ENCODE measurements around the gene KRT36. TPM values are rescaled to one million over a fixed set of nuclear protein-coding genes. Genes with fewer than 3 reads are reported as not detected.

KRT36 gene
- total RNA-seq, 2 experiments from 2014 or later, result not detected

DNA sequence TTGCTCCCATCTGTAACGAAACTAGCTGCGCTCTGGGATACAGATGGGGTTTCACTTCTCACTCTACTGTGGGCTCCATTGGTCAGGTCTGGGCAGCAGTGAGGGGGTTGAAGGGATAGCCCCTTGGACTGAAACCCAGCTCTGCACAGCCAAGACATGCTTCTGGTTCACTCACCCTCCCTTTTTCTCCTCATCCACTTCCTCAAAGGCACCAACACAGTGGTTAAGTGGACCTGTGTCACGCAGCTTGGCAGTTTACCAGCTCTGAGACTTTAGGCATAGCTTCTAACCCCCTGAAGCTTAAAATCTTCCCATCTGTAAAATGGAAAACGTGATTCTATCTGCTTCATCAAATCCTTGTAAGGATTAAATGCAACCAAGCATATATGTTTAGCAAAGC, 37.4 kb downstream of the KRT36 start:
- Mint-ChIP-seq H3K27ac (no peak overlapping the region), H3K4me3 (no peak overlapping the region), H3K4me1 (no peaks in the 10 kb centered on the region), H3K36me3 (ENCODE audit: low read depth) (no peaks in the 10 kb centered on the region), H3K27me3 (no peaks in the 10 kb centered on the region), H3K9me3 (no peaks in the 10 kb centered on the region)
- ChIA-PET POLR2A (no interaction called here), CTCF (interaction anchor here (0.8 kb wide), 1 partner anchor 97 kb away, joined by 3 read pairs; no protein-coding TSS in a partner anchor)
- no peak for DNase-seq

DNA sequence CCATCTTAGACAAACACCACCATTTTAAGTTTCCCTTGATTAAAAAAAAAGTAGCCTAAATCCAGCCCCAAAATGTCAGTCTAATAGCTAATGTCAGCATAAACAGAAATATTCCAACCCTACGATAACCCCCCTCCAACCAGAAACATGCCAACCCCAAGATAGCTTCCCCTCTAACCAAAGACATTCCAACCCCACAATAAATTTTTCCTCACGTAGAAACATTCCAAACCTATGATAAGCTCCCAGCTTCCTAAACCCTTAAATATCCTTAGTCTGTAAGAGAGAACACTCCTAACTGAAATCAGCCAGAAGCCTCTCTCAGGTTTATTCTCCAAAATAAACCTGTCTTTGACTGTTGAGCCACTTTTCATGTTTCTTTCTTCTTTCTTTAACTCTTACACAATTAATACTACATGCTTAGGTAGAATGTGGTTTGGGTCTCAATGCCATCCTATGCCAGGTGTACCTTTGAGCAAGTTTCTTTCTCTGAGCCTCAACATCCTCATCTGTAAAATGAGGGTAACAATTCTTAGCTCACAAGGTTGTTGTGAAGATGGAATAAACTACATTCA, 38.5 kb downstream of the KRT36 start:
- ChIA-PET POLR2A (no interaction called here), CTCF (no interaction called here)
- H3K4me3 Mint-ChIP-seq, result no peak overlapping the region
- no peak overlapping the region for H3K27ac Mint-ChIP-seq
- no peak for DNase-seq
- H3K4me1 Mint-ChIP-seq, result no peaks in the 10 kb centered on the region
- H3K27me3 Mint-ChIP-seq, result no peaks in the 10 kb centered on the region
- no peaks in the 10 kb centered on the region for H3K9me3 Mint-ChIP-seq
- no peaks in the 10 kb centered on the region for H3K36me3 Mint-ChIP-seq (ENCODE audit: low read depth)

DNA sequence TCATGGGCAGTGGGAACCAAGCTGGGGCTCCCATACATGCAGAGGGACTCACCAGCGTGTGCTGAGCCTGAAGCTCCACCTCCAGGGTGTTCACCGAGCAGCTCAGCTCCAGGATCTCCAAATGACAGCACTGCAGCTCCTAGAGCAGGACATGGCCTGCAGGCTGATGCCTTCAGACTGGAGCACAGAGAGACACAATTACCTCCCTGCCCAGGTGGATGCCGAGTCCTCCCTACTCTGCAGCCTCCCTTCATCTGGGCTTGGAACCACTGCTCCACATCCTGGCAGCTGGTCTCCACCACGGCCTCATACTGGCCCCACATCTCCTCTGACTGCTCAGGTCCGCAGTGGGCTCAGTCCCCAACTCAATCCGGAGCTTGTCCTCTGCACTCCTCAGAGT, 40.7 kb downstream of the KRT36 start:
- no peaks in the 10 kb centered on the region for H3K36me3 Mint-ChIP-seq (ENCODE audit: low read depth)
- ChIA-PET POLR2A (no interaction called here), CTCF (no interaction called here)
- no peak overlapping the region for H3K27ac Mint-ChIP-seq
- H3K4me1 Mint-ChIP-seq, result no peaks in the 10 kb centered on the region
- no peaks in the 10 kb centered on the region for H3K9me3 Mint-ChIP-seq
- no peak overlapping the region for H3K4me3 Mint-ChIP-seq
- peaks cover 3% of the 10 kb centered on the region for H3K27me3 Mint-ChIP-seq
- DNase-seq, result no peak

DNA sequence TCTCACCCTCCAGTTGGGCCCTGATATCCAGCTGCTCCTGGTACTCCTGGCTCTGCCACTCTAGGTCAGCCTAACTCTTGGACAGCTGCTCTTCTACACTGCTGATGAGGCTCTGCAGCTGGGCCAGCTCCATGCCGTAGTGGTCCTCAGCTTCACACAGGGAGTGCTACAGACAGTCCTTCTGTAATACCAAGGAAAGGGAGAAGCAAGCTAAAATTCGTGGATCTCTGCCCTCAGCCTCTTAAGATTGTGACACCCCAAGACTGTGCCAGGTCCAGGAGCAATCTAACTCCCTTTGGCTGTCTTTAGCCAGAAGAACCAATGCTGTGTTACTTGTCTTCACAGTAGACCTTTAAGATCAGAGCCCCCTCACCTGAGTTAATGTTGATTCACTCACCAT, 41.2 kb downstream of the KRT36 start:
- H3K27me3 Mint-ChIP-seq, result peaks cover 3% of the 10 kb centered on the region
- CTCF ChIA-PET, result no interaction called here

DNA sequence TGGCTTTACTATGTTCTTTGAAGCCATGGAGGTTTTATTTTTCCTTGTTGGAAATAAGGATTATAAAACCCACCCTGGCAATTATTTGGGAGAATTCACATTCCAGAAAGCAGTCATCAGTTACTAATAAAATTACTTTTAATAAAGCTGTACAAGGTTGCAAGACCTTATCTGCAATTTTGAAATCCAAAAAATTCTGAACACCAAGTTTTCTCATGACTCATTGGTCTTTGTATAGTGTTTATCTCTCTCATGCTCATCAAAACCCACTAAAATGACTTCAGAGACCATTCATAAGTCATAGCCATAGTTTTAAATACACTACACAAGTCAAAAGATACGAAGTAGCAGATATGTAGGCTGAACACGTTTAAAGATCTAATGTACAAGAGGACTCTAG, 42.9 kb downstream of the KRT36 start:
- Mint-ChIP-seq H3K9me3 (no peaks in the 10 kb centered on the region), H3K4me1 (no peaks in the 10 kb centered on the region), H3K36me3 (ENCODE audit: low read depth) (no peaks in the 10 kb centered on the region), H3K4me3 (no peak overlapping the region), H3K27me3 (peaks cover 5% of the 10 kb centered on the region), H3K27ac (no peak overlapping the region)
- no peak for DNase-seq
- CTCF ChIA-PET, result no interaction called here
- POLR2A ChIA-PET, result no interaction called here

More for the DNA sequence above, 41.2 kb downstream of the KRT36 start:
- Mint-ChIP-seq H3K9me3 (no peaks in the 10 kb centered on the region), H3K4me3 (no peak overlapping the region), H3K36me3 (ENCODE audit: low read depth) (no peaks in the 10 kb centered on the region), H3K27ac (no peak overlapping the region), H3K4me1 (no peaks in the 10 kb centered on the region)
- POLR2A ChIA-PET, result no interaction called here
- DNase-seq, result no peak

DNA sequence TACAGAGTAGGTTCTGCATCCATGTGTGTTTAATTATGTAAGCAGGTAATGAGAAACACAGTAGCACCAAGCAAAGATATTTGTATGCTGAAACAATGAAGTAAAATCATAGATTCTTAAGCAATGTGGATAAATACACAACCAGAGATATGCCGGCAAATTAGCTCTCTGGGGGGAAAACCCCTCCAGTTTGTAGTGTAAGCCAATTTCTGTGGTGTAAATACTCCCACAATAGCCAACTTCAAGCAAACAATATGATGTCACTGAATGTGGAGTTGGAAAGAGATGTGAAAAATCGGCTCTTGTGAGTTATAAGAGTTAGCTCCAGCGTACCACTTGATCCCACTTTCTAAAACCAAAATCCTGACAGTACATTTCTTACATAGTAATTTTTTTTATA, 45.1 kb downstream of the KRT36 start:
- no peak for DNase-seq
- H3K9me3 Mint-ChIP-seq, result no peaks in the 10 kb centered on the region
- ChIA-PET POLR2A (no interaction called here), CTCF (no interaction called here)
- H3K27ac Mint-ChIP-seq, result no peak overlapping the region
- H3K4me3 Mint-ChIP-seq, result no peak overlapping the region
- H3K4me1 Mint-ChIP-seq, result no peaks in the 10 kb centered on the region
- peaks cover 5% of the 10 kb centered on the region for H3K27me3 Mint-ChIP-seq
- H3K36me3 Mint-ChIP-seq (ENCODE audit: low read depth), result no peaks in the 10 kb centered on the region

DNA sequence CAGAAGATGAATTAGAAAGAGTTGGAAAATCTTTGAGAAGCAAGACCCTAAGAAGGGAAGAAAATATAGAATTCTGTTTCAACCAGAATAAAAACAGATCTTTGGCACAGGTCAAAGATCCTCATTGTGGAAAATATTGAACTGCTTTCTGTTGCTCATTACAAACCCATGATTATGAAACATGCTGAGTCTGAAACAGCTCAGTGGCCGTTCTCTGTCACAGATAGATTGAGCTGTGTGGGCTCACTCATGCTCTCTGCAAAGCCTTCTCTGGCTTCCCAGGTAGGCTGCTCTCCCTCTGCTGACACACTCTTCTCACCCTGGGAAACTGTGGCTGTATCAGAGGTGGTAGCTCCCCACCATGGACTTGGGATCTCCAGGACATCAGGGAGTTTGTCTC, 45.5 kb downstream of the KRT36 start:
- H3K36me3 Mint-ChIP-seq (ENCODE audit: low read depth), result no peaks in the 10 kb centered on the region
- H3K4me3 Mint-ChIP-seq, result no peak overlapping the region
- ChIA-PET POLR2A (no interaction called here), CTCF (no interaction called here)
- no peaks in the 10 kb centered on the region for H3K4me1 Mint-ChIP-seq
- H3K27ac Mint-ChIP-seq, result no peak overlapping the region
- H3K9me3 Mint-ChIP-seq, result no peaks in the 10 kb centered on the region
- H3K27me3 Mint-ChIP-seq, result peaks cover 5% of the 10 kb centered on the region
- DNase-seq, result no peak

DNA sequence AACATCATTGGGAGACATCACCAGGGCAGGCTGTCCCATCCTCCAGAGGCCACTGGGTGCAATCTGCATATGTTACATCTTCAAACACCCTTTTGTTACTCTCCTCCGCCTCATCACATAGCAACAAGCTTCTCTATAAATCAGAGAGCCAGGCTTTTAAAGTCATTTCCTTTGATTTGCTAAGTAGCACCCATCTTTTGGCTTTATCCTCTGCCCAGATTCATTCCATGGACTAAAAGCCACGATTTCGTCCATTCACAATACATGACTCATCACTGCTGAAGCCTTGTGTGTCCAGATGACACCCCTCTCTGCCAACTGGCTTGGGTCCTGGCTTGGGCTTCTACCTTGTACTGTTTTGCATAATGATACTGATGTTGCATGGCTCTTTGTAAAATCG, 47.0 kb downstream of the KRT36 start:
- no peaks in the 10 kb centered on the region for H3K36me3 Mint-ChIP-seq (ENCODE audit: low read depth)
- CTCF ChIA-PET, result no interaction called here

DNA sequence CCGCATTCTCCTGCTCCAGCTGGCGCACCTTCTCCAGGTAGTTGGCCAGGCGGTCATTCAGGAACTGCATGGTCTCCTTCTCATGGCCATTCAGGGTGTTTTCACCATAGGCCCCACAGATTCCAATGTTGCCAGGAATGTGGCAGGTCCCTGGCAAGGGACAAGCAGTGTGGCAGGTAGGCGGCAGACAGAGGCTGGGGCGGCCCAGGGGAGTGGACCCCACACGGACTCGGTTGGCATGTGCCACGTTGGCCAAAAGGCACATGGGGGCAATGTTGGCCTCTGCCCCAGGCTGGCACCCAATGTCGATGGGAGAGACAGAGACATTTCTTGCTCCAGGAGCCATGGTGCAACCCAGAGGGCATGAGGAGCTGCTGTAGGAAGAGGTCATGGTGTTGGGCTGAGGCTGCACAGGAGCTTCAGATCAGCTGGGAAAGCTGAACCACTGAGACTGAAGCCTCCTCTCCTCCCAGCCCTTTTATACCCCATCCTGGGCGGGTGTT, 49.1 kb downstream of the KRT36 start, which contains the start of gene KRT38:
Gene KRT38, minus strand, starts transcription at position 453 of the 503 bp plus-strand sequence. Its CDS starts 62 bp downstream, at position 391.
- no peaks in the 10 kb centered on the region for H3K4me1 Mint-ChIP-seq

More for the DNA sequence above, 47.0 kb downstream of the KRT36 start:
- POLR2A ChIA-PET, result no interaction called here
- Mint-ChIP-seq H3K27ac (no peak overlapping the region), H3K9me3 (no peaks in the 10 kb centered on the region), H3K4me3 (no peak overlapping the region), H3K27me3 (peaks cover 5% of the 10 kb centered on the region), H3K4me1 (no peaks in the 10 kb centered on the region)
- no peak for DNase-seq

DNA sequence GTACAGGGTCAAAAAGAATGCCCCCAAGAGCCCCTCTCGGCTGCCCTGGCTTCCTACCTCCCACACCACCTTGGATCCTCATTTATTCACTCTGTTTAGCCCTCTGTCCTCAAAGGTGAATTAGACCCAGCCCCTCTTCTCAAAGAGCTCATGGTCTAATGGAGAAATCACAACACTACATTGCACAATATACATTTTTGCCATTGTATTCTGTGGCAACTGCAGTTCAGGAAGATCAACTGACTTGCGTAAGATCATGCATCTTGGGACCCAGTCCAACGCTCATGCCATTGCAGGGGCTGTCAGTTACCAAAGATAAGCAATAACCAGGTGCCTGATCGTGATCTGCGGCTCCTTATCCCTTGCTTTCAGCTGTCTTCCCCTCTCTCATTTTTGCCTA, 50.3 kb downstream of the KRT36 start:
- POLR2A ChIA-PET, result no interaction called here
- Mint-ChIP-seq H3K4me3 (no peak overlapping the region), H3K4me1 (no peaks in the 10 kb centered on the region), H3K36me3 (ENCODE audit: low read depth) (no peaks in the 10 kb centered on the region), H3K9me3 (no peaks in the 10 kb centered on the region), H3K27ac (no peak overlapping the region), H3K27me3 (peaks cover 3% of the 10 kb centered on the region)
- CTCF ChIA-PET, result no interaction called here
- DNase-seq, result no peak

More for the DNA sequence above, 49.1 kb downstream of the KRT36 start, which contains the start of gene KRT38:
- no peak within 1 kb of the TSS for H3K4me3 Mint-ChIP-seq
- POLR2A ChIA-PET, result no interaction called here
- H3K36me3 Mint-ChIP-seq (ENCODE audit: low read depth), result no peaks in the 10 kb centered on the region
- H3K27me3 Mint-ChIP-seq, result peaks cover 3% of the 10 kb centered on the region
- H3K9me3 Mint-ChIP-seq, result no peaks in the 10 kb centered on the region
- H3K27ac Mint-ChIP-seq, result no peak within 1 kb of the TSS
- no peak for DNase-seq
- CTCF ChIA-PET, result no interaction called here

DNA sequence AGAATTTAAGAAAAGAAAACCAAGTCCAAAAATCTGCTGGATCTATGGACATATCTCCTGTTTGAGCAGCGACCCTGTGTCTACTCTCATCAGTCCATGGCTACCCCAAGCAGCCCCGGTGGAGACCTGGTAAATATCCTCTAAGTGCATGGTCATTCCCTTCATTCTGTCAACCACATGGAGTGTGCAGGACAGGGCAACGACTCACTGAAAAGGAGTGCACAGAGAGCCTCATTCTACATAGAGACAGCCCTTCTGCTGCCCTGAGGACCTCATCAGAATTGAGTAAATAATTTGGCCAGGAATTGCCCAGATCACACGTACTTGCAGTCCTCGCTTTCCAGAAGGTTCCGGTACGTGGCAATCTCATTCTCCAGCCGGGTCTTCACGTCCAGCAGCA, 51.9 kb downstream of the KRT36 start:
- Mint-ChIP-seq H3K36me3 (ENCODE audit: low read depth) (no peaks in the 10 kb centered on the region), H3K27ac (no peak overlapping the region), H3K4me3 (no peak overlapping the region), H3K9me3 (no peaks in the 10 kb centered on the region), H3K27me3 (peaks cover 1% of the 10 kb centered on the region), H3K4me1 (no peaks in the 10 kb centered on the region)
- CTCF ChIA-PET, result no interaction called here
- POLR2A ChIA-PET, result no interaction called here
- DNase-seq, result no peak

DNA sequence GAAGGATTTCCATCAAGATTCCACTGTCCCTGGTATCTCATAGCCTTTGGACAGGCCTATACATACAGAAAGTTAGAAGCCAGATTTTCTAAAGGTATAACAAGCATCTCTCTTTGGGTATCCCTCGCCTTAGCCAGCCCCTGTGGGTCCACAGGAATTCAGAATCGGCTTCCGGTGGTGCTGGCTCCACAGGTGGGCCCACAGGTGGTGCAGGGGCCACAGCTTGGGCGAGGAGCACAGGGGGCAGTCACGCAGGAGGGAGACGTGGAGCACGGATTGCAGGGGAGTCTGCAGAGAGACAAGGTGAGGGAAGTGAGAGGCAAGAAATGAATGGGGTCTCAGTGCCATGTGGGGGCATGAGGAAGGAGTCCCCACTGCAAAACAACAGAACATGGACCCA, 52.5 kb downstream of the KRT36 start:
- Mint-ChIP-seq H3K4me3 (no peak overlapping the region), H3K36me3 (ENCODE audit: low read depth) (no peaks in the 10 kb centered on the region), H3K4me1 (no peaks in the 10 kb centered on the region), H3K9me3 (no peaks in the 10 kb centered on the region), H3K27me3 (peaks cover 1% of the 10 kb centered on the region), H3K27ac (no peak overlapping the region)
- ChIA-PET CTCF (no interaction called here), POLR2A (no interaction called here)
- DNase-seq, result no peak

All from activated CD4-positive, alpha-beta memory T cell treated with anti-CD3 and anti-CD28 coated beads, Interleukin-2, amount 10 ng/mL, durations not matched to agents 7 days and 5 days (primary cell).